ENCODE results near the gene PTPRN2.
"Not testable (repeated sequence)": the region's sequence is repeated elsewhere in the genome, so short reads cannot be mapped to it uniquely, and the experiment has no call there.

Gene PTPRN2

GRCh38 chr7:158034571-158034970 is 553.1 kb downstream of the PTPRN2 start:
- no peak for DNase-seq (ENCODE audit: low read depth)
- no peak for TF ChIP-seq CTCF (conservative IDR thresholded peaks at IDR 0.05; ENCODE audit: low read length)
- H3K4me3 ChIP-seq (ENCODE audit: low read length): no peak overlapping the region

GRCh38 chr7:158033925-158034324 is 553.7 kb downstream of the PTPRN2 start:
- H3K4me3 ChIP-seq (ENCODE audit: low read length); DNase-seq (ENCODE audit: low read depth): not testable (repeated sequence)

GRCh38 chr7:158033196-158033595 is 554.4 kb downstream of the PTPRN2 start:
- DNase-seq (ENCODE audit: low read depth): no peak
- TF ChIP-seq CTCF (conservative IDR thresholded peaks at IDR 0.05; ENCODE audit: low read length): no peak
- no peak overlapping the region for H3K4me3 ChIP-seq (ENCODE audit: low read length)

- no peak for TF ChIP-seq CTCF (conservative IDR thresholded peaks at IDR 0.05; ENCODE audit: low read length)
- no peak for DNase-seq (ENCODE audit: low read depth)
- H3K4me3 ChIP-seq (ENCODE audit: low read length): no peak overlapping the region
These were observed 555.0 kb downstream of the PTPRN2 start for GRCh38 chr7:158032561-158033115.

GRCh38 chr7:158031867-158032308 is 555.7 kb downstream of the PTPRN2 start:
- DNase-seq (ENCODE audit: low read depth): no peak
- H3K4me3 ChIP-seq (ENCODE audit: low read length): no peak overlapping the region
- TF ChIP-seq CTCF (conservative IDR thresholded peaks at IDR 0.05; ENCODE audit: low read length): no peak

- no peak for TF ChIP-seq CTCF (conservative IDR thresholded peaks at IDR 0.05; ENCODE audit: low read length)
These were observed 557.1 kb downstream of the PTPRN2 start for GRCh38 chr7:158030566-158030965.

GRCh38 chr7:158030071-158030470 is 557.6 kb downstream of the PTPRN2 start:
- TF ChIP-seq CTCF (conservative IDR thresholded peaks at IDR 0.05; ENCODE audit: low read length): no peak
- H3K4me3 ChIP-seq (ENCODE audit: low read length): no peak overlapping the region
- no peak for DNase-seq (ENCODE audit: low read depth)

More at GRCh38 chr7:158030566-158030965, 557.1 kb downstream of the PTPRN2 start:
- no peak for DNase-seq (ENCODE audit: low read depth)
- H3K4me3 ChIP-seq (ENCODE audit: low read length): no peak overlapping the region

- TF ChIP-seq CTCF (conservative IDR thresholded peaks at IDR 0.05; ENCODE audit: low read length): no peak
- no peak for DNase-seq (ENCODE audit: low read depth)
- no peak overlapping the region for H3K4me3 ChIP-seq (ENCODE audit: low read length)
These were observed 558.1 kb downstream of the PTPRN2 start for GRCh38 chr7:158029509-158029908.

All from AG10803 (cell line).